Ascending aorta (tissue), 2 donors: ENCODE data around the gene HOXA1. TPM values are rescaled to one million over a fixed set of nuclear protein-coding genes. Genes with fewer than 3 reads are reported as not detected.

ENCODE experiments used
- DNase-seq, 2 donors: peaks; one replicate each; pipeline ENCODE4 v3.0.0-alpha.2; 2019; ENCODE audit warnings: low spot score in 2 of 2
- H3K27ac ChIP-seq, 2 donors: fragments of 200-600 bp; sonication (generic); one replicate each; pipeline ENCODE4 v1.5.1; 2016 to 2017; ENCODE audit warnings: mild to moderate bottlenecking in 1 of 2
- H3K27me3 ChIP-seq: fragments of 200-600 bp; sonication (generic); one replicate; pipeline ENCODE4 v1.5.1; 2017
- H3K36me3 ChIP-seq, 2 donors: fragments of 200-600 bp; sonication (generic); one replicate each; pipeline ENCODE4 v1.5.1; 2016
- H3K4me1 ChIP-seq, 2 donors: fragments of 200-600 bp; sonication (generic); one replicate each; pipeline ENCODE4 v1.5.1; 2016 to 2017; ENCODE audit warnings: mild to moderate bottlenecking in 1 of 2
- H3K4me3 ChIP-seq, 2 donors: fragments of 200-600 bp; sonication (generic); one replicate each; pipeline ENCODE4 v1.5.1; 2016 to 2017; ENCODE audit warnings: mild to moderate bottlenecking in 1 of 2
- H3K9me3 ChIP-seq, 2 donors: fragments of 200-600 bp; sonication (generic); one replicate each; pipeline ENCODE4 v1.5.1; 2016
- intact Hi-C: fragments of 100-400 bp; cut with DNase I; formaldehyde crosslinking; loops from one replicate; pipeline ENCODE4 v1.15.1; 2023
- total RNA-seq: library from RNA; depleted of rRNA; stranded (reverse); fragments of >200 nt; gene quantifications from one replicate; pipeline ENCODE4 v1.1.0, GENCODE V29; 2016
- TF ChIP-seq, protein P1 (sequence below), 3 experiments: fragments of 200-600 bp in 2 of 3; fragments of 450-650 bp in 1 of 3; sonication (generic) in 2 of 3; IDR thresholded peaks; one replicate each; pipeline ENCODE4 v1.5.1; 2016 to 2019; ENCODE audit warnings: antibody characterized with exemption in 3 of 3, mild to moderate bottlenecking in 1 of 3, moderate library complexity in 1 of 3

HOXA1 gene
- total RNA-seq, 1 donor from 2014 or later: not detected

- peaks cover 8 to 32% of the 10 kb centered on the region in 2 donors for H3K4me1 ChIP-seq
- peak in 1 of 2 donors; percentile 61 for DNase-seq
- no peaks in the 10 kb centered on the region for H3K36me3 ChIP-seq
- TF ChIP-seq, protein P1, sequence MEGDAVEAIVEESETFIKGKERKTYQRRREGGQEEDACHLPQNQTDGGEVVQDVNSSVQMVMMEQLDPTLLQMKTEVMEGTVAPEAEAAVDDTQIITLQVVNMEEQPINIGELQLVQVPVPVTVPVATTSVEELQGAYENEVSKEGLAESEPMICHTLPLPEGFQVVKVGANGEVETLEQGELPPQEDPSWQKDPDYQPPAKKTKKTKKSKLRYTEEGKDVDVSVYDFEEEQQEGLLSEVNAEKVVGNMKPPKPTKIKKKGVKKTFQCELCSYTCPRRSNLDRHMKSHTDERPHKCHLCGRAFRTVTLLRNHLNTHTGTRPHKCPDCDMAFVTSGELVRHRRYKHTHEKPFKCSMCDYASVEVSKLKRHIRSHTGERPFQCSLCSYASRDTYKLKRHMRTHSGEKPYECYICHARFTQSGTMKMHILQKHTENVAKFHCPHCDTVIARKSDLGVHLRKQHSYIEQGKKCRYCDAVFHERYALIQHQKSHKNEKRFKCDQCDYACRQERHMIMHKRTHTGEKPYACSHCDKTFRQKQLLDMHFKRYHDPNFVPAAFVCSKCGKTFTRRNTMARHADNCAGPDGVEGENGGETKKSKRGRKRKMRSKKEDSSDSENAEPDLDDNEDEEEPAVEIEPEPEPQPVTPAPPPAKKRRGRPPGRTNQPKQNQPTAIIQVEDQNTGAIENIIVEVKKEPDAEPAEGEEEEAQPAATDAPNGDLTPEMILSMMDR (IDR thresholded peaks at IDR 0.05): no peak
- H3K9me3 ChIP-seq: no peaks in the 10 kb centered on the region
- intact Hi-C loops: loop anchor here (2.0 to 5.0 kb wide), 2 partner anchors 18 to 1352 kb away; no protein-coding TSS in a partner anchor
- peak overlapping the region; percentile 68 to 79 for H3K4me3 ChIP-seq
- peak overlapping the region; percentile 89 to 97 for H3K27ac ChIP-seq
- H3K27me3 ChIP-seq: no peaks in the 10 kb centered on the region
Measured at GRCh38 chr7:27104341-27105058, 8.7 kb upstream of the HOXA1 start.

DNA sequence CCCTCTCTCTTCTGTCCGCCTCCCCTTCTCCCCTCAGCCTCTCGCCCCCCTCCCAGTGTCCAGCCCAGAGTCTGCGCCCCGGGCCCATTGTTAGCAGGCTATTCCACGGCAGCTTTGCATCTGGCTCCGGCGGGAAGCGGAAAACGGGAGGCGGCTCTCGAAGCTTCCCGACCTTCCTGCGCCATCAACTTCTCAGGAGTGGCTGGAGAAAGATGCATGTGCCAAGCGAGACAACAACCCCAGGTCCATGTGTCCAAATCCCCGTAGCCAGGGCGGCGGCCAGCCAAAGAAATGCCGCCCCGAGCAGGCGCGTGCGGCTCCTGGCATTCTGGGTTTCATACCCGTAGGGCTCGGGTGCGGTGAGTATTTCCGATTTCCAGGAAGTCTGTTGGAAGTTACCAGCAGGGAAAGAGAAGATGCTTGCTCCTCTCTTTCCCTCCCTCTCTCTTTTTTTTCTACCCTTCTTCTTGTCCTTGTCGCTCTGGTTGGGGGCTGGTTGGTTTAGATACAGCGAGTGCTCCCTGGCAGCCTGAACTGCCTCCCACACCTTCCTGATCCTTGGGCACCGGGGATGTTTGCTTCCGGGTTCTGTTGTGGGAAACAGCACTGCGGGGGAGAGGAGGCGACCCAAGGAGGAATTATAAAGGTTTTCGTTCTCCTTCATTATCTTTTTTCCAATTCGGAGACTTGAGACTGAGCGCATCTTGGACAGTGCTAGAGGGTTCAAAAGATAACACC lies 7.9 kb upstream of the HOXA1 start:
- TF ChIP-seq, protein P1 (IDR thresholded peaks at IDR 0.05): no peak
- H3K4me1 ChIP-seq: peaks cover 4 to 27% of the 10 kb centered on the region in 2 donors
- peak overlapping the region; percentile 89 to 97 for H3K27ac ChIP-seq
- no peaks in the 10 kb centered on the region for H3K27me3 ChIP-seq
- peak in 1 of 2 donors; percentile 71 for DNase-seq
- H3K4me3 ChIP-seq: peak overlapping the region; percentile 68 to 79
- H3K9me3 ChIP-seq: no peaks in the 10 kb centered on the region
- H3K36me3 ChIP-seq: no peaks in the 10 kb centered on the region
- intact Hi-C loops: loop anchor here (2.0 to 5.0 kb wide), 2 partner anchors 19 to 1351 kb away; no protein-coding TSS in a partner anchor

GRCh38 chr7:27102581-27103442 lies 7.0 kb upstream of the HOXA1 start, which contains the start of gene HOXA2:
Gene HOXA2, minus strand, starts transcription at chr7:27102683. Its CDS starts 183 bp downstream, at chr7:27102500.
- no peaks in the 10 kb centered on the region for H3K36me3 ChIP-seq
- peak in 1 of 2 donors; percentile 85 for DNase-seq
- peak within 1 kb of the TSS; percentile 68 to 79 for H3K4me3 ChIP-seq
- H3K9me3 ChIP-seq: no peaks in the 10 kb centered on the region
- intact Hi-C loops: loop anchor here (5.0 kb wide), 1 partner anchor 1351 kb away; no protein-coding TSS in a partner anchor
- peaks cover 4 to 27% of the 10 kb centered on the region in 2 donors for H3K4me1 ChIP-seq
- H3K27ac ChIP-seq: peak within 1 kb of the TSS; percentile 89 to 97
- TF ChIP-seq, protein P1 (IDR thresholded peaks at IDR 0.05): no peak
- H3K27me3 ChIP-seq: no peaks in the 10 kb centered on the region

GRCh38 chr7:27101957-27102580 lies 6.3 kb upstream of the HOXA1 start:
- DNase-seq: no peak
- no peaks in the 10 kb centered on the region for H3K27me3 ChIP-seq
- H3K9me3 ChIP-seq: no peaks in the 10 kb centered on the region
- intact Hi-C loops: loop anchor here (5.0 kb wide), 1 partner anchor 1350 kb away; no protein-coding TSS in a partner anchor
- TF ChIP-seq, protein P1 (IDR thresholded peaks at IDR 0.05): no peak
- H3K27ac ChIP-seq: peak overlapping the region; percentile 89 to 97
- peaks cover 4 to 28% of the 10 kb centered on the region in 2 donors for H3K4me1 ChIP-seq
- H3K36me3 ChIP-seq: no peaks in the 10 kb centered on the region
- peak overlapping the region; percentile 68 to 79 for H3K4me3 ChIP-seq
